HG03442 (cell line): ENCODE measurements around the gene SPATA4.
"Not testable (repeated sequence)": the region's sequence is repeated elsewhere in the genome, so short reads cannot be mapped to it uniquely, and the experiment has no call there.

Experiments
- ATAC-seq: cut with Tn5 transposase; IDR thresholded peaks from one replicate; pipeline ENCODE4 v1.9.1; 2021; ENCODE audit warnings: mild to moderate bottlenecking, moderate library complexity; ENCODE audit not compliant: unreplicated experiment

Gene SPATA4

DNA sequence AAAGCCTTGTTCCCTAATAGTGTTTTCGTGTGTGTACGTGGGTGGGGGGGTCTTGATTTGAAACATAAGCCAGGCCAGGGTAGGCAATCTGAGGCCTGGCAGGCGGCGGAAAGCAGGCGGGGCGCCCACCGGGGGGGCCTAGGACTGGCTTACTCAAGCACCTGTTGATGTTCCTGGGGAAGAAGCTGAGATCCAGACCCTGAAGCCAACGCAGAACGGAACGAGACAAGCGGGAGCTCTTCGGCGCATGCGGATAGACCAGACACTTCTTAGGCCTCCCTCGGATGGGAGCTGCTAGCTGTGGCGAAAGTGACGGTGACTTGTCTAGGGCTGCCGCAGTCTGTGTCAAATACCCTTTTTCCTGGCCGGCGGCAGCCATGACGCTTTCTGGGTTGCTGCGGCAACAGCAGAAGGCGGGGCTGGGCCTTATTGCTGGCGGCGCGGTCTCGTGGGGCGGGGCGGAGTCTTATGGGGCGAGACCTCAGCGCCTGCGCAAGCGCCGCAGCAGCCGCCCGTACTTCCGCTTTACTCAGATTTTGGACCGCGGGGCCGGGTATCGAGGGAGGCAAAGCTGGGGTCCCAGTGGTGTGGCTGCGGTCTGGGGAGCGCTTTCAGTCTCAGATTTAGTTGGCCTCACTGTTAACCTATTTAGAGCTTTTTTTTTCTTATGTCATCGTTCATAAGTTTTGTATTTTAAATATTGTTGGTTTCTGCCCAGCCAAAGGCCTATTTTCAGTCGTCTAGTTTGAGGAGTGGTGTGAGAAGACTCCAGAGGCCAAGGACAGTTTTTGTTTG lies at the start of gene SPATA4:
Gene SPATA4 (minus strand): TSS at position 402 of the 795 bp plus-strand sequence. CDS start 23 bp downstream, at position 379.
- ATAC-seq, result peak; percentile 98

DNA sequence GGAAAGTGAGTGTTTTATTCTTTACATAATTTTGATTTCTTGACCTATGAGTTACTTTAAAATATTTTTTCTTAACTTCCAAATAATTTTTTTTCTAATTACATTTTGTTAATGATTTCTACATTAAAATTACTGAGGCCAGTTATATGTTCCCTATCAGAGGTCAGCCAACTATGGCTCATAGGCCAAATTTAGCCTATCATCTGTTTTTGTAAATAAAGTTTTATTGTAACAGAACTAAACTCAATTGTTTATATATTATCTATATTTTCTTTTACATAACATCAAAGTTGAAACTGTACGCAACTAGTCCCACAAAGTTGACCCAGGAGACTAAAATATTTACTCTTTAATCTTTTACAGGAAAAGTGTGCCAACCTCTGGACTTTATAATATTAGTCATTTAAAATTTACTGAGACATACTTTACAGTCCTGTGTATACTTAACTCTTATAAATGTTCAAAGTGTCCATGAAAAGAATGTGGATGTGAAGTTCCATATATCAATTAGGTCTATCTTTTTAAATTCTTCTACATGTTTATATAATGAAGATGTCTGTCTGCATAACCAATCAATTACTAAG lies 47.5 kb upstream of the SPATA4 start:
- ATAC-seq, result no peak

DNA sequence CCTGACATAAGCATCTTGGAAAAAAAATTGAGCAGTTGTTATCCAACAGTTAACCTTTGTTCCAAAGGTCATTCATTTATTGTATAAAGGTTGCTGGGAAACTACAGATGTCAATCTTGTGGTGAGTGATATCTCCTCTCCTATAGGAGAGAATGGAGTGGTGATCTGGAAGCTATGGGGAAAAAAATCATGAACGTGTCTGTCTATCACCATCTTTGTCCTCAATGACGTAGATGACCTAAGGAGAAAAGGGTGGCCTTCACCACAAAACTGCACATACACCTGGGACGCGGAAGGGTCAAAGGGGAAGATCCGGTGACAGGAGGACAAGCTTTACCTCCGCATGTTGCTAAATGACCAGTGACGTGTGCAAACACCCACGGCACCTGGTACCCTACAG lies 46.3 kb upstream of the SPATA4 start:
- ATAC-seq, result no peak

DNA sequence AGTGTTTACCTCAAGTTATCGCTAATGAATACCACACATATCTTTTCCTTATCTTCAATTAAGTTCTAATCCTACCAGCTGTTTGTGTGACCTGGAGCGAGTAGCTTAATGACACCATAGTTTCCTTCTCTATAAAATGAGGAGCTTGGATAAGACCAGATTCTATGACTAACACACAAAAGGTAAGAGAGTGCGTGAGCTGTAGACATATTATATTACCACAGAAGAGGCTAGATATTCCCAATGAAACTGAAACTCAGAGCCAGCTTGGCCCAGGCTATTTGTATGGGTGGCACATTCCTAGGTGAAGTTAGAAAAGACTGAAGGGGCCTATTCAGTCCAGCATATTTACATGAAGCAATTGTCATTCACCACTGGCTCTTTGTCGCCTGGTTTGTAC lies 43.4 kb upstream of the SPATA4 start:
- ATAC-seq, result no peak

DNA sequence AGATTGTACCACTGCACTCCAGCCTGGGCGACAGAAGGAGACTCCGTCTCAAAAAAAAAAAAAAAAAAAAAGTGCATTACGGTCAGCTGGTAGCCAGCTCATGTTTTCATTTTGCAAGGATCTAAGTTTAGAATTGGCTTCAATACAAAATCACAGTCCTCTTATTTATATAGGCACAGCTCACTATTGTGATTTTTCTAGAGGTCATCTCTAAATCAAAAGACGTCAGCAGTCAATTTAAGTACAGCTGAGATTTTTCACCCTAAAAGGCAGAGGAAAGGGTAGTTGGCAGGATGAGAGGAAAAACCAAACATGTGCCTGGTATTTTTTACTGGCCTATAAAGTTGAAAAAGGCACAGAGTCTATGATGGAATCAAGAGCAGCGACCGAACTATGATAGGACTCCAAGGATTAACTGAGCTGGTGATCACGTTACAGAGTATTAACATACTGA lies 42.8 kb upstream of the SPATA4 start:
- no peak for ATAC-seq

DNA sequence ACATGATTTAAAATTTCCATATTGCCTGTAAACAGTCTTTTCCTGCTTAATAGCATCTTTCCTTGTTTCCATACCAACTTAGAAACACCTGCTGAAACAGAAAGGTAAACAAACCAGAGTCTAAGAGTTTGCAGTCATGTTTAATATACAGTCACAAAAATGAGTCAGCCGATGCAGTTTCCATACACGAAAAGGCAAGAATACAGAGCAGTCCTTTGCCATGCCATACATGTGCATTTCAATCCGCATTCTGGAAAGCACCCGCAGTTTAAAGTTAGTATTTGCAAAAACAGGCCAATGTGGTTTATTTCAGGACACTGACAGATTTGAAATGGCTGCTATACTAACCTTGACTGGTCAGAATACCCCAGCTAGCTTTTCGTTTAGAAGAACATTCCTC lies 41.6 kb upstream of the SPATA4 start:
- ATAC-seq, result no peak

DNA sequence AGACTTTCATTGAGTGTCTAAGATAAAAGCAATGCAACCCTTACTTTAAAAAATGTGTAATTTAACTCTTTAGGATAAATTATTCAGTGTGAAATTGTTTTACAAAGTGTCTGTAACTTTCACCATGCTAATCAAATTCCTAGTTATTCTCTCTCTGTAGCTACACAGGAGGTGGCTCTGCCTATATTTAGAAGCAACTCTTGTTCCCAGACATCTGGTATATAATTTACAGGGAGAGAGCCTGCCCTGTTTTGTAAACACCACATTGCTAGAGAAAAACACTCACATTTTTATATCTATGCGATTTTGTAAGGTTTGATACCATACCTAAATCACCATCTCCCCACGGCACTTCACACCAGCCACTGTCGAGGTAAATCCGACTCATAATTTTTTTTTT lies 35.5 kb upstream of the SPATA4 start:
- no peak for ATAC-seq

DNA sequence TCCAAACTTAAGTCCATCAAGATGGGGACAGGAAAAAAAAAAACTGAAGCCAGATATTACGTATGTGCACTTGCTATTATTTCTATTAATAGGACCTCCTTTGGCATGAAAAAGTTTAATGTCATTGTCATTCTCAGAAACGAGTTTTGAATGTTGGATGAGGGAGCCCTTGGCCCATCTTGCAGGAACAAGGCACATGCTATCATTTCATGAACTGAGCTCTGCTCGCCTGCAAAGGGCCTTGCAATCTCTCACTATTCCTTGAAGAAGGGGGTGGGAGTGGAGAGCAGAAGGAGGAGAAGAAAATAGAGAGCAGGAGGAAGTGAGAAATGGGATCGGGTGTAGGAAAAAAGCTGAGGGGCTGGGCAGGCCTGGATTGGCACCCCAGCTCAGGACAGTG lies 34.3 kb upstream of the SPATA4 start:
- ATAC-seq, result no peak

DNA sequence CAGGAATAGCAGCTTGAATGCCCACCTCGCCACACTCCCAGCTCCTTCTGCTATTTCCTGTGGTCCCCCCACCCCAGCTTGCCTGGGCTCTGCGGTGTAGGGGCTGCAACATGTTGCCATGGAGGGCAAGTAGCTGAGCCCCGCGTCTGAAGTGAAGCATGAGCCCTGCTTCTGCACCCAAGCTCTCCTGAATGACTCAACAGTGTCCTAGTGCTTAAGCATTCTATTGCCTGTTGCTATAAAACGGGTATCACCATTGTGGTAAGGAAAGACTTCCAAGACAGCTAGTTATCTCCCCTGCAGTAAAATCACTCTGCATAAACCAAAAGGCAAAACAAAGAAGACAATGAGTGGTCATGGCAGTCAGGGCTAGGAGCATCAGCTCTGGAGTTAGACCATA lies 31.4 kb upstream of the SPATA4 start:
- ATAC-seq, result no peak

DNA sequence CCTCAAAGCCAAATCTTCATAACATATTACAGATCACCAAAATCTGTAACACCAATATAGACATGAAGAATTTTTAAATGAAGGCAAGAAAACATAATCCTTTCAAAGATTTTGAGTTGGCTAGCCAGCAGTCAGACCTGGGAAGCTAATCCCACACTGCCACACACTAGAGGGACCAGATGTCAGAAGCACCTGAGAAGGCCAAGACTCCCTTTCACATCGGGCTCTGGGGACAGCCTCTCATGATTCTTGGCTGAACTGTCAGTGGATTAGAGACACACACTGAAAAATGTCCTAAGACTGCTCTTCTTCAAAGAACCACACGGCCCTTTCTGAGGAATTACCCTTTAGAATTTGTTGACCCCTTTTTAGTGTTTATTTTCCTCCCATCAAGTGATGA lies 28.2 kb upstream of the SPATA4 start:
- no peak for ATAC-seq

DNA sequence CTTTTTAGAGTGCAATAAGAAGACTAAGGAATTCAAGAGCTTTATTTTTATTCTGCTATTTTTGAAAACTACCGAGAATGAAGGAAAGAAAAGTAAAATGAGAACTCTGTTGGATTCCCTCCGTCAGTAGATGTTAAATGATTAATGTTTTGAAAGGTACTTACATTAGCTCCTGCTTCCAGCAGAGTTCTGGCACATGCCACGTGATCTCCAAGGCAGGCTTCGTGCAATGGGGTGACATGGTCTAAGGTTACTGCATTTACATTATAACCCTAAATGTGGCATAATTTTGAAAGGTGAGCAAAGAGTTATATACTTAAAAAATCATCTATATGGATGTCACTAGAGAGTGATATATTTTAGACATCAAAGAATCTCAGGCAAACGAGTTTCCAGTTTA lies 26.8 kb upstream of the SPATA4 start:
- ATAC-seq, result no peak

DNA sequence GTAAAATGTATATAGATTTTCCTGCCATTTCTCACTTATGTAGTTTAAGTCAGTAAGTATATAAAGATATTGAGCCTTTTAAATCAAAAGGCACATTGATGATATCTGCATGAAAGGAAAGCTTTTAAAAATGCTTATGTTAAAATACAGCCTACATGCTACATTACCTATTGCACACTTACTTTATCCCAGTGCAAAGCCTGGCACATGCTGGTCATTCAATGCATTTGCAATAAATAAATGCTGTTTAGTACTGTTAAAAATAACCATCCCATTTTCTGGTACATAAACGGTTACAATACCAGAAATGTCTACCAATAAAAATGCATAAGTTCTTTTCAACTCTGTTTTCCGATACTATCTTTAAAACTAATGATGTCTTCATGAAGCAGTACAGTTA lies 22.1 kb upstream of the SPATA4 start:
- ATAC-seq, result peak; percentile 43

DNA sequence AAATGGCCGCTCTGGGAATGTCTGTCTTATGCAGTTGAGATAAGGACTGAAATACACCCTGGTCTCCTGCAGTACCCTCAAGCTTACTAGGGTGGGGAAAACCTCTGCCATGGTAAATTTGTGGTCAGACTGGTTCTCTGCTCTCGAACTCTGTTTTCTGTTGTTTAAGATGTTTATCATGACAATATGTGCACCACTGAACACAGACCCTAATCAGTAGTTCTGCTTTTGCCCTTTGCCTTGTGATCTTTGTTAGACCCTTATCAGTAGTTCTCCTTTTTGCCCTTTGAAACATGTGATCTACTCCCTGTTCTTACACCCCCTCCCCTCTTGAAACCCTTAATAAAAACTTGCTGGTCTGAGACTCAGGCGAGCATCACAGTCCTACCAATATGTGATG lies 17.0 kb upstream of the SPATA4 start:
- ATAC-seq, result not testable (repeated sequence)

DNA sequence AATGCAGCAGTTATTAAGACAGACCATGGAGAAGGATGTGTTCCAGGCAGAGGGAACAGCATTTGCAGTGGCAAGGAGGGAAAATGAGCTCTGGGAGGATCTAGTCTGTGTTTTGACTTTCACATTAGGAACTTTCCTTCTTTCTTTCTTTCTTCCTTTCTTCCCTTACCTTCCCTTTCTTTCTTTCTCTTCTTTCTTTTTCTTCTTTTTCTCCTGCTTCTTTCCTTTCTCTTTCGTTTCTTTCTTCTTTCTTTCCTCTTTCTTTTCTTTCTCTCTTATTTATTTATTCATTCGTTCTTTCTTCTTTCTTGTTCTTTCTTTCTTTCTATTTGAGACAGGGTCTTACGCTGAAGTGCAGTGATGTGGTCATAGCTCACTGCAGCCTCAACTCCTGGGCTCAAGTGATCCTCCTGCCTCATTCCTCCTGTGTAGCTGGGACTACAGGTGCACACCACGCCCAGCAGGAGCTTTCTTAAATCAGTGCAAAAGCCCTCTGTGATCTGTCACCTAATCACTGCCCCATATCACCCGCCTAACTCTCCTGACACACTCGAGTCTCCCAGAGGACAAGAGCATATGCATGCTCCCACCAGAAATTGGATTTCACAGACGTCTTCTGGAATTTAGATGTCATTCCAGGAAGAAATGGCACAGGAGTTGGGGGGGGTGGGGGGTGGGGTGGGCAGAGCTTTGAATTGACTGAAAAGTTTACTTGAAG lies 15.4 kb upstream of the SPATA4 start:
- no peak for ATAC-seq

DNA sequence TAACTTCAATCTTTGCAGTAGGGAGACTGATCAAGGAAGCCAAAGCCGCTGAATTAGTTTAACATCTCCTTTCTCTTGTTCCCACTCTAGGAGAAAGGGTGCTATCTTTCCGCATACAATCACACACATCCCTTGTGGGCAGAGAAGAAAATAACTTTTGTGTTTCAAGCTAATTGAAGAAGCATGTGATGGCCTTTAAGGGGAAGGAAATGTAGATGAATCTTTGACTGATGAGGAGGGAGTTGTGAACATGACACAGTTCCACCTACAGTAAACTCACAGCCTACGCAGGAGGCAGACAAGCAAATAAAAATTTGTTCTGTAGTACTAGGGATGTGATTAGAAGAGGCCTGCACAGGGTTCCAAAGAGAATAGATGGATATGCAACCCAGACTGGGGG lies 14.7 kb upstream of the SPATA4 start:
- ATAC-seq, result no peak

DNA sequence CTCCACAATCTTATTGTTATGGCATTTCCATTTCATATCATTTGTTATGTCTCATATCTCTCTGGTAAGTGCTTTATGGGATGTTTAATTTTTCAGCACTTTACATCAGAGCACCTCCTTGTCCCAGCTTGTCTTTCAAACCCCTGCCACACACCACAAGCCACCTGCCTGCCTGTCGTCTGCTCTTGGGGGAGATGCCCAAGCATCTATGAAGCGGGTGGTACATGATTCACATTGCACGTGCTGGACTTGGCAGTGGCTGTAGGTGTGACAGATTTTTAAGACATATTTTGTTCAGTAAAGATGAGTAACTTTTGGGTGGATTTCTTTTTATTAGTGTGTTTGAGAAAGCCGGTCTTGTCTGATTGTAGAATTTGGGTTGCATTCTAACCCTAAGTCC lies 14.2 kb upstream of the SPATA4 start:
- no peak for ATAC-seq

DNA sequence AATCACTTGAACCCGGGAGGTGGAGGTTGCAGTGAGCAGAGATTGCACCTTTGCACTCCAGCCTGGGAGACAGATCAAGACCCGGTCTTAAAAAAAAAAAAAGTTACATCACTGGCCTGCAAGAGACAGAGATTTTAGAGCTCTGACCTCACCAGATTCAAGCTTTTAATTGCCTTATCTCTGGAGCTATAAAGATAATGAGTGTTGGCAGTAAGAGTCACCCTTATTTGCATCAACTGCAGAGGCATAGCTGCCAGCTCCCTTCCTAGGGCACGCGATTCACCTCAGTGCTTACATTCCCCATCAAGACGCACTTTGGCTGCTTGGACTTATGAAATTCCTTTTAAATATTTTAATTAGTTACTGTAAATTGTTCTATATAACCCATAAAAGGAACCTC lies 12.5 kb upstream of the SPATA4 start:
- no peak for ATAC-seq

DNA sequence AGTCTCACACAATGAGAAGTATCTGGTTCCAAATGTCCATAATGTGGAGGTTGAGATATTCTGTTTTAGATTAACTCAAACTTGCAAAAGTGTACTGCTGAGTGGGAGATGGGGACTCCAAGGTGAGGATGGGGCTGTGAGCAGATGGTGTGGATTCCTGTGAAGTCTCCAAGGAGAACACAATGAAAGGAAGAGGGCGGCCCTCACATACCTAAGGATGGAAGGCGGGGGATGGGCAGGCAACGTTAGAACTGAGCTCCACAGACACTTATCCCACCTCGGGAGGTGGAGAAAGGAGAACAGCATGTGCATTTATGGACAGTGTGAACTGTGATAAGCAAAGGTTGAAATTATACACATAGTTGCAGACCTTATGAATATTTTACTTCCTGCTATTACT lies 9.9 kb upstream of the SPATA4 start:
- no peak for ATAC-seq

DNA sequence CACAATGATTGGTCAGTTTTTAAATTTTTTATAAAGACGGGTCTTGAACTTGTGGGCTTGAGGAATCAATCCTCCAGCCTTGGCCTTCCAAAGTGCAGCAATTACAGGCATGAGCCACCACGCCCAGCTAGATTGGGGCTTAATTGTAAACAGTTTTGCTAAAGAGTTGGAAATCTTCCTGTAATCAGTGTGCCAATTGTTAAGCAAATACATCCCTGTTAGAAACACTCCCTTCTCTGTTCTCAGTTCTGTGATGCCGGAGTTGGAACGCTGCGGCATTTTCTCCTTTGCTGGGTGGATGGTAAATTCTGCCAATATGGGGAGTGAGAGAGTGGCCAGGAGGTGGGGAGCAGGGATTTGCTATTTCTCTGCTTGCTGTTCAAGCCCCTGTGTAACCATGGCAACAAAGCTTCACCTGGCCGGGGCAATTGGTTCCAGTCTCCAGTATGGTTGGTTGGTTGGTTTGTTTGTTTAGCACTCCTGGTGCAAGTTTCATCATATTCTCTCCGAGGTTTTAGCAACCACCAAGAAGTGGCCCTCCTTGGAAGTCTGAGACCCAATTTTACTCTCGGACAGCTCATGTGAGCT lies 3.0 kb upstream of the SPATA4 start:
- no peak for ATAC-seq

DNA sequence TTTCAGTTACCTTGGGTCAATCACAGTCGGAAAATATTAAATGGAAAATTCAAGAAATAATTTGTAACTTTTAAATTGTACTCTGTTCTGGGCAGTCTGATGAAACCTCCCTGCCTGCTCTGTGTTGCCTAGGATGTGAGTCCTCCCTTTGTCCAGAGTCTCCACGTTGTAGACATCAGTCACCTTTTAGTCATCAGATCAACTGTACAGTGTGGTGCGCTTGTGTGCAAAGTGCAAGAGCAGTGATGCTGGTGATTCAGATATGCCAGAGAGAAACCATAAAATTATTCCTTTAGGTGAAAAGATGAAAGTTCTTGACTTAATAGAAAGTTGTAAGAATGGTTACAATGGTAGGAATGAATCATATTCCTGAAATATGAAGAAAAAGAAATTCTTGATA lies 1.4 kb downstream of the SPATA4 start:
- no peak for ATAC-seq

DNA sequence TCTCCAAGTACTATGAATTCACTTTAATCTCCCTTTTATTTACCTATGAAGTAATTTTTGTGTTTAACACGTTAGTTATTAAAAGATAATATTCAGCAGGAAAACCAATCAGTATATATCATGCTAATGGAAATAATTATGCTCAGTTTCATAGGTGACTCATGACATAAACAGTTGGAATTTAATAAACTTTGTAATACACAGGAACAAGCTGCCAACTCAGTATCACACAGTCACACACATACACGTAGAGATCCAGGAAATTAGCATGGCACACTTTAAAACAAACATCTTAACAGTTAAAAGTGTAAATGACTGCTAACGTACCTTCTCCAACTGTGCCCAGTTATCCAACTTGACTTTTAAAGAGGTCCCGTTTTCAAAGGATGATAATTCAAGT lies 2.3 kb downstream of the SPATA4 start:
- no peak for ATAC-seq

DNA sequence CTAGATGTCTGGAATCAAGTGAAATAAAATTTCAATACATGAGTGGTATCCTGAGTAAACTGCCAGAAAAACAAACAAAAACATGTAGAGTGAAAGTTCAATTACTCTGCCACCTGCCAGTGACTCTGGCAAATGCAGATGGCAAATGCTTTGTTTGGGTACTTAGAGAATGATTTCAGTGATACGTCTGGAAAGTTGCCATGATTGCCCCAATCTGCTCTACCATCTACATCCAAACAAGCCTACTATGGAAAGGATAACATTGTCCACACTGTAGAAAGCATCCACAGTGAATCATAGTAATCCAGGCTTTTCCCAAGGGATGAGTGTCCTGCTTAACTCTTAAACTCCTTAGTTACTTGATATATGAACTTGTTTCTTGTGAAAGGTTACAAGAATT lies 3.4 kb downstream of the SPATA4 start:
- ATAC-seq, result no peak
